ENCODE data around the gene ATP5F1D. TPM values are rescaled to one million over a fixed set of nuclear protein-coding genes. Genes with fewer than 3 reads are reported as not detected.

Gene ATP5F1D
- total RNA-seq, 1 experiment from 2014 or later = 179 TPM

DNA sequence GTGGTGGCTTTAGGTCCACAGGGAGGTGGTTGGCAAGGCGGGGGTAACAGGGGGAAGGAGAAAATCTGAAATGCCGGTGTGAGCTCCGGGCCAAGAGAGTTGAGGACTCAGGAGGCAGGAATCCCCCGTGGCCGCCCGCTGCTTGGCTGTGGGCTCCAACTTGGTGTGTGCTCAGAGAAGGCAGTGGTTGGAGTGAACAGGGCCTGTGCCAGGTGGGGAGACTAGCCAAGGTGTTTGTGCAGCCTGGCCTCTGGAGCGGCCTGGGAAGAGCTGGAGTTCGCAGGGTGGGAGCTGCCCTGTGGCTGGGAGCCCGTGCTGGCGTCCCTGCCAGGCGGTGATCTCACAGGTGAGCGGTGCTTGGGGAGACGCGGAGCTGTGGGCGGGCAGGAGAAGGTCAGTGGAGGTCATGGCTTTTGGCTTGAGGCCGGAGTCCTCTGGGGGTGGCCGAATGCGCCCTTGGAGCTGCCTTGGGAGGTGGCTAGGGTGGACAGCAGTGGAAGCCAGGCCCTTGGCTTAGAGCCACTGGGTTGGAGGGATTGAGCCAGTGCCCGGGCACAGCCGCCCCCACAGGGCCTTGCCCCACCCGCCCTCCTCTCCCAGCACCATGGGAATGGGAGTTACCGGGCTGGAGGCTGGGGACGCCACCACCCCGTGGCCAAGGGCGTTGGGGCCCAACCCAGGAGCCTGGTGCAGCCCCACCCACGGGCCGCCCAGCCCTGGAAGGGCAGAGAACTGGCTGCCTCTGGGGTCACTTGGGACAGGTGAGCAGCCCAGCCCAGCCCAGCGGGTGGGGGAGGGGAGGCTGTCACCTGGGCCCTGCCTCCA, 20.5 kb downstream of the ATP5F1D start:
- no peak overlapping the region for H3K27ac ChIP-seq (ENCODE audit: insufficient read length, low read depth, low read length)
- H2BK20ac ChIP-seq (ENCODE audit: low read depth, low read length, poor library complexity, severe bottlenecking) = no peak overlapping the region
- no peak overlapping the region for H4K91ac ChIP-seq (ENCODE audit: insufficient read length, low read depth, low read length)
- H2AK5ac ChIP-seq (ENCODE audit: insufficient read length, low read length) = no peak overlapping the region
- peak overlapping the region; percentile 84 for H3K4me2 ChIP-seq (ENCODE audit: insufficient read depth, insufficient read length, low read length)
- H3K23ac ChIP-seq (ENCODE audit: insufficient read length, low read depth, low read length) = no peak overlapping the region
- WGBS (ENCODE audit: extremely low coverage, insufficient read length, low lambda C conversion rate) = no CpG with 5 or more reads among the region's 28 CpGs
- H3K18ac ChIP-seq (ENCODE audit: insufficient read length, low read depth, low read length) = no peak overlapping the region
- H3K9ac ChIP-seq (ENCODE audit: extremely low read depth, insufficient read length, low read length) = peak overlapping the region; percentile 41
- DNase-seq = no peak
- no peaks in the 10 kb centered on the region for H3K9me3 ChIP-seq (ENCODE audit: control insufficient read depth, low read depth, low read length)
- H4K20me1 ChIP-seq (ENCODE audit: control insufficient read depth, insufficient read depth, insufficient read length) = no peaks in the 10 kb centered on the region
- H3K14ac ChIP-seq (ENCODE audit: insufficient read depth, low read length) = peak overlapping the region; percentile 84
- H3K79me2 ChIP-seq (ENCODE audit: insufficient read depth, low read length) = no peaks in the 10 kb centered on the region
- H3K4me1 ChIP-seq (ENCODE audit: insufficient read depth, low read length) = peaks cover 4% of the 10 kb centered on the region; the same call in 1 of the 2 replicates
- no peak overlapping the region for H4K5ac ChIP-seq (ENCODE audit: insufficient read length, low read depth, low read length)
- no peak overlapping the region for H3K4ac ChIP-seq (ENCODE audit: low read depth, low read length)
- H3T11ph ChIP-seq (ENCODE audit: low read length) = no peak overlapping the region
- peak; percentile 5; the same call in 1 of the 3 replicates for TF ChIP-seq CTCF (conservative IDR thresholded peaks at IDR 0.05)
- no peak overlapping the region for H2AFZ ChIP-seq (ENCODE audit: low read length)
- no peak overlapping the region for H3K56ac ChIP-seq (ENCODE audit: insufficient read length, low read depth, low read length)
- no peak overlapping the region for H2BK120ac ChIP-seq (ENCODE audit: low read depth, low read length, poor library complexity, severe bottlenecking)
- peaks cover under 1% of the 10 kb centered on the region; the same call in 1 of the 2 replicates for H3K27me3 Mint-ChIP-seq (ENCODE audit: low read depth)
- H2BK12ac ChIP-seq (ENCODE audit: insufficient read length, low read depth, low read length) = no peak overlapping the region
- H3K9me3 Mint-ChIP-seq = no peaks in the 10 kb centered on the region; a peak in 1 of 5 replicates
- H3K79me1 ChIP-seq (ENCODE audit: insufficient read depth, low read depth, low read length, poor library complexity, severe bottlenecking) = no peaks in the 10 kb centered on the region
- peaks cover 23% of the 10 kb centered on the region for H3K23me2 ChIP-seq (ENCODE audit: insufficient read length, low read depth, low read length, poor library complexity, severe bottlenecking)
- peaks cover 59 to 62% of the 10 kb centered on the region in 2 experiments for H3K4me1 Mint-ChIP-seq
- H3K27me3 ChIP-seq (ENCODE audit: insufficient read depth, low read length) = no peaks in the 10 kb centered on the region
- peak overlapping the region; percentile 84 to 93 for H3K4me3 Mint-ChIP-seq
- H3K27ac Mint-ChIP-seq = peak overlapping the region; percentile 83 to 96 (median 96); a peak in 5 of 7 replicates
- H2BK15ac ChIP-seq (ENCODE audit: low read depth, low read length) = 0 out of 2 replicates have a peak overlapping the region, but pooled peaks have one; percentile 9
- H2BK5ac ChIP-seq (ENCODE audit: insufficient read length, low read length) = no peak overlapping the region
- no peak overlapping the region for H4K8ac ChIP-seq (replicated peaks; ENCODE audit: insufficient read length, low read depth, low read length)
- peaks cover 7 to 30% (median 15%) of the 10 kb centered on the region in 3 experiments for H3K36me3 Mint-ChIP-seq (ENCODE audit: insufficient read depth in 1 of 3, low read depth in 3 of 3)

Data from H9 (cell line).